B cell (primary cell): ENCODE data around the gene SPOCD1. TPM values are rescaled to one million over a fixed set of nuclear protein-coding genes. Genes with fewer than 3 reads are reported as not detected.
A peak's percentile ranks its signal among the peaks of the same experiment; 100 is the strongest.

Experiments used
- ATAC-seq: fragments of 200-7000 bp; cut with Tn5 transposase; one replicate; pipeline ENCODE4 v1.10.0; 2021; ENCODE audit warnings: low read depth, mild to moderate bottlenecking, moderate number of reproducible peaks, moderate library complexity
- CTCF ChIA-PET: fragments of 350-600 bp; sonication (Branson Sonifier 250); formaldehyde crosslinking; loops from one replicate; lab custom pipeline; 2021; ENCODE audit warnings: antibody characterized with exemption, inconsistent platforms; lab: Charles Lee
- POLR2A ChIA-PET: fragments of 350-600 bp; sonication (Branson Sonifier 250); formaldehyde crosslinking; loops from one replicate; lab custom pipeline; 2021; ENCODE audit warnings: antibody characterized with exemption; lab: Charles Lee
- DNase-seq: peaks from one replicate; pipeline ENCODE4 v3.0.0; 2013
- H2AFZ ChIP-seq: 2 replicates; pipeline ENCODE4 v1.6.1; 2012; ENCODE audit warnings: mild to moderate bottlenecking, low read depth, low read length; ENCODE audit not compliant: insufficient read depth, poor library complexity, severe bottlenecking
- H3K27ac ChIP-seq, 2 donors: 1 replicate in 1 of 2; 2 replicates in 1 of 2; pipeline ENCODE4 v1.5.1; 2012 to 2013; ENCODE audit warnings: low read length in 2 of 2, mild to moderate bottlenecking in 2 of 2, moderate library complexity in 1 of 2
- H3K27me3 ChIP-seq, 4 experiments: fragments of 200-600 bp in 1 of 4; sonication (generic) in 1 of 4; replicated peaks in 1 of 4; 1 replicate in 2 of 4; 2 replicates in 2 of 4; pipeline versions ENCODE4 v1.6.1 to v1.7.0; 2013 to 2016; ENCODE audit warnings: low read length in 3 of 4, mild to moderate bottlenecking in 2 of 4, mixed read lengths in 1 of 4, moderate library complexity in 1 of 4; ENCODE audit not compliant: insufficient read depth in 4 of 4, control insufficient read depth in 3 of 4; ENCODE audit errors: control extremely low read depth in 1 of 4
- H3K36me3 ChIP-seq, 2 experiments: replicated peaks in 1 of 2; 1 replicate in 1 of 2; 2 replicates in 1 of 2; pipeline versions ENCODE4 v1.6.1 to v1.7.1; 2013; ENCODE audit warnings: low read length in 1 of 2; ENCODE audit not compliant: insufficient read depth in 2 of 2, control insufficient read depth in 1 of 2; ENCODE audit errors: control extremely low read depth in 1 of 2, extremely low read depth in 1 of 2
- H3K4me1 ChIP-seq, 2 donors: fragments of 200-600 bp in 1 of 2; sonication (generic) in 1 of 2; 1 replicate in 1 of 2; 2 replicates in 1 of 2; pipeline versions ENCODE4 v1.5.1 to v1.6.1; 2013 to 2017; ENCODE audit warnings: low read length in 2 of 2; ENCODE audit not compliant: control insufficient read depth in 2 of 2, insufficient read depth in 2 of 2
- H3K4me2 ChIP-seq: replicated peaks from 2 replicates; pipeline ENCODE3; 2012; ENCODE audit warnings: mild to moderate bottlenecking, low read depth, low read length; ENCODE audit not compliant: poor library complexity, severe bottlenecking
- H3K4me3 ChIP-seq, 5 experiments: fragments of 200-600 bp in 1 of 5; sonication (generic) in 1 of 5; 1 replicate in 3 of 5; 2 replicates in 2 of 5; pipeline versions ENCODE4 v1.5.1 to v1.7.0; 2011 to 2016; ENCODE audit warnings: low read length in 4 of 5, mild to moderate bottlenecking in 4 of 5, low read depth in 2 of 5, control low read depth in 1 of 5, moderate library complexity in 1 of 5; ENCODE audit not compliant: insufficient read depth in 1 of 5; ENCODE audit errors: control extremely low read depth in 1 of 5, extremely low read depth in 1 of 5
- H3K79me2 ChIP-seq: fragments of 200-600 bp; sonication (generic); one replicate; pipeline ENCODE4 v1.6.0; 2016; ENCODE audit warnings: low read length; ENCODE audit not compliant: control insufficient read depth, insufficient read depth
- H3K9ac ChIP-seq: fragments of 200-600 bp; sonication (generic); 2 replicates; pipeline ENCODE4 v1.6.1; 2017; ENCODE audit warnings: mild to moderate bottlenecking, low read length, moderate library complexity
- H3K9me3 ChIP-seq, 3 donors: one replicate each; pipeline versions ENCODE4 v1.6.1 to v1.7.1; 2013; ENCODE audit warnings: low read length in 2 of 3; ENCODE audit not compliant: control insufficient read depth in 2 of 3, insufficient read depth in 1 of 3; ENCODE audit errors: control extremely low read depth in 1 of 3
- H4K20me1 ChIP-seq: 2 replicates; pipeline ENCODE4 v1.6.0; 2012; ENCODE audit warnings: mild to moderate bottlenecking, low read length; ENCODE audit not compliant: insufficient read depth, control insufficient read depth, poor library complexity, severe bottlenecking
- H3K27ac Mint-ChIP-seq: one replicate; pipeline ENCODE4 v1.8.0; 2021; ENCODE audit warnings: mixed read lengths
- H3K27me3 Mint-ChIP-seq: one replicate; pipeline ENCODE4 v1.8.0; 2021; ENCODE audit warnings: mixed read lengths
- H3K4me1 Mint-ChIP-seq: one replicate; pipeline ENCODE4 v1.8.0; 2021; ENCODE audit warnings: mixed read lengths
- H3K4me3 Mint-ChIP-seq: one replicate; pipeline ENCODE4 v1.8.0; 2021; ENCODE audit warnings: mixed read lengths
- H3K9me3 Mint-ChIP-seq: one replicate; pipeline ENCODE4 v1.8.0; 2022; ENCODE audit warnings: mixed read lengths; ENCODE audit not compliant: insufficient read depth
- CTCF ChIP-seq: fragments of 200-600 bp; IDR thresholded peaks from one replicate; pipeline ENCODE4 v1.8.0; 2022; ENCODE audit warnings: antibody characterized with exemption, mild to moderate bottlenecking
- EZH2 ChIP-seq: IDR thresholded peaks from 2 replicates; pipeline ENCODE4 v1.6.1; 2012; ENCODE audit warnings: borderline replicate concordance, low read depth, mild to moderate bottlenecking, moderate library complexity, low read length; ENCODE audit not compliant: insufficient read depth, poor library complexity, severe bottlenecking
- WGBS: methylation state at CpG from one replicate; pipeline ENCODE4 v1.1.5; 2013; ENCODE audit warnings: missing lambda C conversion rate; ENCODE audit not compliant: insufficient coverage; 5-methylcytosine and 5-hydroxymethylcytosine counted together
- intact Hi-C: fragments of 100-400 bp; cut with micrococcal nuclease; formaldehyde crosslinking; loops from one replicate; pipeline ENCODE4 v1.10.0; 2022
- polyA plus RNA-seq: library from polyadenylated mRNA; depleted of rRNA; stranded (reverse); fragments of >200 nt; gene quantifications from 2 replicates; pipeline ENCODE4 v1.2.3, GENCODE V29; 2012
- total RNA-seq, 2 donors: library from RNA; stranded (reverse); fragments of 120-200 nt in 1 of 2; gene quantifications; 1 replicate in 1 of 2; 2 replicates in 1 of 2; pipeline versions ENCODE4 v1.2.3 to v1.2.4, GENCODE V29; 2013 to 2022

Gene SPOCD1
- total and polyA plus RNA-seq, 2 donors (not counting 1 experiment from before 2014, with no cell fraction given), result not detected

- Histone ChIP-seq H3K36me3 (no peaks in the 10 kb centered on the region), H3K9me3 (peaks cover 0 to 6% (median 0%) of the 10 kb centered on the region in 3 donors), H3K9ac (peak overlapping the region; percentile 64), H2AFZ (peak overlapping the region; percentile 81), H3K27ac (no peak overlapping the region), H3K4me3 (peak overlapping the region; percentile 22 to 64 (median 45)), H3K27me3 (peaks cover 0 to 56% (median 39%) of the 10 kb centered on the region in 4 experiments), H4K20me1 (no peaks in the 10 kb centered on the region), H3K4me2 (peak overlapping the region; percentile 90), H3K4me1 (peaks cover 38 to 39% of the 10 kb centered on the region in 2 donors), H3K79me2 (no peaks in the 10 kb centered on the region)
- DNase-seq (peak; percentile 61), ATAC-seq (peak; percentile 44)
- peaks cover 49% of the 10 kb centered on the region for H3K27me3 Mint-ChIP-seq
- peaks cover 38% of the 10 kb centered on the region for H3K4me1 Mint-ChIP-seq
- CTCF ChIA-PET, result no interaction called here
- TF ChIP-seq EZH2 (peak; percentile 92), CTCF (no peak)
- peak overlapping the region; percentile 57 for H3K27ac Mint-ChIP-seq
- peak overlapping the region; percentile 93 for H3K4me3 Mint-ChIP-seq
- intact Hi-C loops, result loop anchor here (1.0 to 5.0 kb wide), 2 partner anchors 13 to 125 kb away; no protein-coding TSS in a partner anchor
- H3K9me3 Mint-ChIP-seq, result no peaks in the 10 kb centered on the region
- POLR2A ChIA-PET, result no interaction called here
- 2% methylated on average over 68 of the region's 68 CpGs for WGBS
Observed at GRCh38 chr1:31771891-31772668, 43.7 kb downstream of the SPOCD1 start.
